Heart right ventricle (tissue), 16 donors: ENCODE results near the gene PDIA5. TPM values are rescaled to one million over a fixed set of nuclear protein-coding genes. Genes with fewer than 3 reads are reported as not detected.
"Not testable (repeated sequence)": the region's sequence is repeated elsewhere in the genome, so short reads cannot be mapped to it uniquely, and the experiment has no call there.

Experiments
- ATAC-seq, 8 donors: fragments of 200-7000 bp; cut with Tn5 transposase; one replicate each; pipeline ENCODE4 v1.9.1; 2020; ENCODE audit warnings: mild to moderate bottlenecking in 8 of 8, moderate library complexity in 8 of 8, moderate number of reproducible peaks in 1 of 8
- DNase-seq, 2 donors: peaks; one replicate each; pipeline ENCODE4 v3.0.0-alpha.2; 2020
- H3K27ac ChIP-seq, 10 donors: fragments of 200-600 bp; sonication (generic) in 2 of 10; one replicate each; pipeline versions ENCODE4 v1.5.0 to v1.8.0; 2020 to 2022; ENCODE audit warnings: mild to moderate bottlenecking in 3 of 10
- H3K27me3 ChIP-seq, 7 donors: fragments of 200-600 bp; one replicate each; pipeline ENCODE4 v1.8.0; 2021 to 2022; ENCODE audit warnings: mild to moderate bottlenecking in 2 of 7
- H3K36me3 ChIP-seq, 9 donors: fragments of 200-600 bp; sonication (generic) in 1 of 9; one replicate each; pipeline versions ENCODE4 v1.5.0 to v1.8.0; 2020 to 2022; ENCODE audit warnings: mild to moderate bottlenecking in 2 of 9
- H3K4me1 ChIP-seq, 9 donors: fragments of 200-600 bp; sonication (generic) in 1 of 9; one replicate each; pipeline versions ENCODE4 v1.5.0 to v1.8.0; 2020 to 2022; ENCODE audit warnings: mild to moderate bottlenecking in 4 of 9
- H3K4me3 ChIP-seq, 10 donors: fragments of 200-600 bp; sonication (generic) in 2 of 10; one replicate each; pipeline versions ENCODE4 v1.5.0 to v1.8.0; 2020 to 2022; ENCODE audit warnings: mild to moderate bottlenecking in 7 of 10, moderate library complexity in 2 of 10
- H3K9me3 ChIP-seq, 11 donors: fragments of 200-600 bp in 10 of 11; sonication (generic) in 2 of 11; one replicate each; pipeline versions ENCODE4 v1.5.0 to v1.8.0; 2013 to 2022; ENCODE audit warnings: mild to moderate bottlenecking in 2 of 11, control low read depth in 1 of 11, moderate library complexity in 1 of 11
- WGBS, 2 donors: extraction: QIAGEN DNeasy Blood & Tissue Kit; methylation state at CpG; one replicate each; pipeline ENCODE4 v1.1.7; 2013; ENCODE audit warnings: inconsistent platforms in 1 of 2; 5-methylcytosine and 5-hydroxymethylcytosine counted together
- intact Hi-C, 10 donors: fragments of 100-400 bp; cut with DNase I; formaldehyde crosslinking; loops; one replicate each; pipeline versions ENCODE4 v1.11.1 to v1.14.2; 2022
- polyA plus RNA-seq, 2 donors: library from polyadenylated mRNA; stranded (reverse); fragments of 200-250 nt; gene quantifications; one replicate each; pipeline ENCODE4 v1.2.3, GENCODE V29; 2013
- total RNA-seq, 10 donors: library from RNA; stranded (reverse); fragmentation: NEBNext Ultra II Directional in 3 of 10; extraction: Animal tissue kit (Norgen Biotek cat#: 25700) in 3 of 10; gene quantifications; one replicate each; pipeline versions ENCODE4 v1.2.1 to v1.2.4, GENCODE V29; 2021 to 2023
- TF ChIP-seq, protein P1 (sequence below), 9 donors: fragments of 200-600 bp; sonication (generic) in 2 of 9; IDR thresholded peaks; one replicate each; pipeline versions ENCODE4 v1.5.0 to v1.8.0; 2021 to 2022; ENCODE audit warnings: antibody characterized with exemption in 9 of 9, mild to moderate bottlenecking in 5 of 9, moderate library complexity in 1 of 9
- donor health status: Arrhythmogenic right ventricular cardiomyopathy.
- donor health status: ischemic (EF 13 %, LVEDD 7.1; RV severe dilation, severe dysfunction).
- donor health status: healthy with polysubstance abuse.
- donor health status: DM: no; HTN: yes; CAD: no.
- donor health status: DM: no; HTN: no; CAD: no.
- donor health status: ischemic (EF 25% LVEDD 6.9; RV normal size, moderate dysfunction).
- donor health status: ischemic (EF 25% LVEDD 5.7; RV mildly dilated, moderate dysfunction).
- donor health status: healthy.
- donor health status: DM: yes; HTN: yes; CAD: no.
- donor health status: Ischemic cardiomyopathy.
- donor health status: ischemic (EF 35%, LVEDD 5.7; RV mildly dilated, moderate dysfunction).
- donor health status: nonischemic (EF 11% LVEDD 7.7; RV severe dilation, severe dysfunction).
- donor health status: DM: yes; HTN: yes; CAD: no.
- donor health status: PGD.
- donor health status: ischemic (EF 29% LVEDD 5.4; RV normal size, mild dysfunction).
- donor health status: nonischemic (EF 23%, LVEDD 6.1; RV moderate dilation, normal function).

Gene PDIA5
- total and polyA plus RNA-seq, 12 donors = 4.2 to 14.6 (median 6.3) TPM

DNA sequence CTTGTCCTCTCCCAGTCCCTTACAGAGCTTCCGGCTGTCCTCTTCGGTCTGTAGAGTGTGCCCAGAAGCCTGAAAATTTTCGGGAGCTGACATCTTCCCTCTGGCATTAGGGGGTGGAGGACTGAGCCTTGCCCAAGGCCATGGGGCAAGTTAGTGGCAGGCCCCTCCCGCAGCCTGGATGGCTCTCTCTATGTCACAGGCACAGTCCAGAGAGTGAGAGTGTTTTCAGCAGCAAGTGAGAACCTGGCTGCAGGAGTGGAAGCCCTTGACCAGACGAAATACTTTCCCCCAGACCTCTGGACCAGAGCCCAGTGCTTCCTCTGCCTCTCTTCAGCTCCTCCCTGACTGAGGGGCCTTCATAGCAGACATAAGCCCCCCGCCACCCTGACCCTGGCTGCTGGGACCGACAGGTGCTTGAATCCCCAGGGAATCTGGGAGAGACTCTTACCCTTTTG is 84.5 kb downstream of the PDIA5 start:
- H3K27me3 ChIP-seq = no peaks in the 10 kb centered on the region
- ATAC-seq (peak in 5 of 8 donors; percentile 20 to 61 (median 37)), DNase-seq (no peak)
- H3K4me1 ChIP-seq = peaks cover 0 to 29% (median 0%) of the 10 kb centered on the region in 9 donors
- H3K36me3 ChIP-seq = peaks cover 0 to 89% (median 8%) of the 10 kb centered on the region in 9 donors
- TF ChIP-seq, protein P1, sequence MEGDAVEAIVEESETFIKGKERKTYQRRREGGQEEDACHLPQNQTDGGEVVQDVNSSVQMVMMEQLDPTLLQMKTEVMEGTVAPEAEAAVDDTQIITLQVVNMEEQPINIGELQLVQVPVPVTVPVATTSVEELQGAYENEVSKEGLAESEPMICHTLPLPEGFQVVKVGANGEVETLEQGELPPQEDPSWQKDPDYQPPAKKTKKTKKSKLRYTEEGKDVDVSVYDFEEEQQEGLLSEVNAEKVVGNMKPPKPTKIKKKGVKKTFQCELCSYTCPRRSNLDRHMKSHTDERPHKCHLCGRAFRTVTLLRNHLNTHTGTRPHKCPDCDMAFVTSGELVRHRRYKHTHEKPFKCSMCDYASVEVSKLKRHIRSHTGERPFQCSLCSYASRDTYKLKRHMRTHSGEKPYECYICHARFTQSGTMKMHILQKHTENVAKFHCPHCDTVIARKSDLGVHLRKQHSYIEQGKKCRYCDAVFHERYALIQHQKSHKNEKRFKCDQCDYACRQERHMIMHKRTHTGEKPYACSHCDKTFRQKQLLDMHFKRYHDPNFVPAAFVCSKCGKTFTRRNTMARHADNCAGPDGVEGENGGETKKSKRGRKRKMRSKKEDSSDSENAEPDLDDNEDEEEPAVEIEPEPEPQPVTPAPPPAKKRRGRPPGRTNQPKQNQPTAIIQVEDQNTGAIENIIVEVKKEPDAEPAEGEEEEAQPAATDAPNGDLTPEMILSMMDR (IDR thresholded peaks at IDR 0.05) = no peak
- no peak overlapping the region for H3K27ac ChIP-seq
- no peaks in the 10 kb centered on the region for H3K9me3 ChIP-seq
- no peak overlapping the region for H3K4me3 ChIP-seq
- intact Hi-C loops = no loop called here
- WGBS, 2 donors = 72 to 74% methylated on average over 7 of the region's 7 CpGs

DNA sequence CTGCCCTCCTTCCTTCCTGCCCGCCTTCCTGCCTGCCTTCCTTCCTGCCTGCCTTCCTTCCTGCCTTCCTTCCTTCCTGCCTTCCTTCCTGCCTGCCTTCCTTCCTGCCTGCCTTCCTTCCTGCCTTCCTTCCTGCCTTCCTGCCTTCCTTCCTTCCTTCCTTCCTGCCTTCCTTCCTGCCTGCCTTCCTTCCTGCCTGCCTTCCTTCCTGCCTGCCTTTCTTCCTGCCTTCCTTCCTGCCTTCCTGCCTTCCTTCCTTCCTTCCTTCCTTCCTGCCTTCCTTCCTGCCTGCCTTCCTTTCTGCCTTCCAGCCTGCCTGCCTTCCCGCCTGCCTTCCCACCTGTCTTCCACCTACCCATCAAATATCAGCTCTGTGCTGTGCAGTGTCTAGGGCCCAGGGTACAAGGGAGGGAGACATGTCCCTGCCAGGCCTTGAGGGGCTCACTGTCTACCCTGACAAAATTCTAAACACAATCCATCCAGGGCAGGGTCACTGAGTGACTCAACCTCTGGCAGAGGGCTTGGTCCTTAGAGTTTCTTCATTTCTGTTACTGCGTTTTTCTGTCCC is 85.1 kb downstream of the PDIA5 start:
- ATAC-seq, DNase-seq, H3K27ac ChIP-seq, intact Hi-C loops, H3K9me3 ChIP-seq, H3K4me3 ChIP-seq, H3K27me3 ChIP-seq: not testable (repeated sequence)
- WGBS, 2 donors = 78 to 90% methylated on average over 3 of the region's 3 CpGs
- peaks cover 0 to 29% (median 0%) of the 10 kb centered on the region in 9 donors for H3K4me1 ChIP-seq
- peaks cover 0 to 89% (median 8%) of the 10 kb centered on the region in 9 donors for H3K36me3 ChIP-seq

DNA sequence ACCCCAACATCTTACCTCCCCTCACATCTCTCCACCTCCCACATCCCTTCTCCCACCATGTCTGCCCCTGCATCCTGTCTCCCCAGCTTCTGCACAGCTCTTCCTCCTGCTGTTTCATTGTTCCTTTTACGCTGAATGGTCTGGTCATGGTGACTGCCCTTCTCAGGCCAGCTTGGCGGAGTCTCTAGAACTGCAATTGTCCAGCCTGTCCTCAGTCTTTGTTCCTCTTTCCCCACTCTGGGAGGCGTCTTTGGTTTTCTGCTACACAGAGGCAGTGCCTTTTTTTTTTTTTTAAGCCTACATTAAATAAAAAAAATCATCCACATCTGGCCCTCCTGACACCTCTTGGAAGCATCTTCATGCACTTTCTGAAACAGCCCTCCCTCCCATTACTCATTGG is 85.9 kb downstream of the PDIA5 start:
- Histone ChIP-seq H3K4me1 (peaks cover 0 to 30% (median 5%) of the 10 kb centered on the region in 9 donors), H3K4me3 (no peak overlapping the region), H3K27me3 (no peaks in the 10 kb centered on the region), H3K27ac (peak overlapping the region in 1 of 10 donors; percentile 57), H3K9me3 (no peaks in the 10 kb centered on the region), H3K36me3 (peaks cover 0 to 84% (median 8%) of the 10 kb centered on the region in 9 donors)
- 93 to 97% methylated on average over 3 of the region's 3 CpGs for WGBS, 2 donors
- DNase-seq (no peak), ATAC-seq (peak in 1 of 8 donors; percentile 30)
- TF ChIP-seq, protein P1 (IDR thresholded peaks at IDR 0.05) = no peak
- intact Hi-C loops = no loop called here

DNA sequence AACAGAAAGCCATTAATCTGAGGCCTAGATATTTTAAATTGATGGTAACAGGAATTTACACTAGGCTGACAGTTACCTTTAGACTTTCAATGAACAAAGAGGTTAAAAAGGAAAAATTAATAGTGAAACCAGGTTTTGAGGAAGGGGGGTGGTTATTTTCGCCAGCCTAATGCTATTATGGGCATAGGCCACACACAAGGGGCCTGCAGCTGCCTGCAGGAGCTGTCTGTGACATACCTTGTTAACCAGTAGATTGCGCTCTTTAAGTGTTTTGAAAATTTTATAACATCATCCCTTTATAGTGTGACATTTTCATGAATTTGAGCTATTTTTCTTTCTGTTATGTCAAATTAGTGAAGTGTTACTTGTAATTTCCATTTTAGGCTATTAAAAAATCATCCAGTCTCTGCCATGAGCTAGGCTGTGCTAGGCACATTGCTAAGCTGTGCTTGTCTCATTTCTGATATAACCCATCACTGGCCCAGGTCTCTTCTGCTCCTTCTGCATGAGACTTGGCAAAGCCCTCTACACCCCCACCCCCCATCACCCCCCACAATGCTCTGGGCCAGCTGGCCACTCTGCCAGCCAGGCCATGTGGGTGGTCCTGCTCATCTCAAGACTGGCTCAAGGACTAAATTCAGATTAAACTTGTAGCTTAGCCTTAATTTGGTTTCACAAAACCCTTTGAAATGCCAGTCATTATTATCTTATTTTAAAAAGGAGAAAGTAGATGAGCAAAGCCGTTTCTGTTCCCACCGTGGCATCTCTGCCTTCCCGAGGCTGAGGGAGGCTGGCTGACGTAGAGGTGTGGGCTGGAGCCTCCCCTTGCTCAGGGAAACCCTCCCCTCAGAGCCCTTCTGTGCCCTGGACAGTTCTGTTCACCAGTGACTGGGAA is 86.5 kb downstream of the PDIA5 start:
- no peak for ATAC-seq
- 91 to 93% methylated on average over 6 of the region's 6 CpGs for WGBS, 2 donors
- no peaks in the 10 kb centered on the region for H3K27me3 ChIP-seq
- peak overlapping the region in 1 of 10 donors; percentile 57 for H3K27ac ChIP-seq
- TF ChIP-seq, protein P1 (IDR thresholded peaks at IDR 0.05) = no peak
- H3K9me3 ChIP-seq = no peaks in the 10 kb centered on the region
- H3K4me1 ChIP-seq = peaks cover 0 to 35% (median 8%) of the 10 kb centered on the region in 9 donors
- DNase-seq = no peak
- H3K36me3 ChIP-seq = peaks cover 0 to 84% (median 8%) of the 10 kb centered on the region in 9 donors
- no peak overlapping the region for H3K4me3 ChIP-seq
- intact Hi-C loops = no loop called here
